H9 (cell line): ENCODE measurements around the gene RNU5B-1. TPM values are rescaled to one million over a fixed set of nuclear protein-coding genes. Genes with fewer than 3 reads are reported as not detected.

Source experiments
- DNase-seq: peaks from one replicate; pipeline ENCODE4 v3.0.0-alpha.2; 2017
- H2AFZ ChIP-seq: one replicate; pipeline ENCODE4 v1.6.1; 2013; ENCODE audit warnings: mild to moderate bottlenecking, low read length, control low read depth, moderate library complexity
- H2AK5ac ChIP-seq: 2 replicates; pipeline ENCODE4 v1.6.1; 2013; ENCODE audit warnings: low read length, control low read depth, mixed read lengths; ENCODE audit not compliant: insufficient read length
- H2BK120ac ChIP-seq: one replicate; pipeline ENCODE4 v1.6.1; 2013; ENCODE audit warnings: low read depth, mild to moderate bottlenecking, low read length, control low read depth, inconsistent platforms; ENCODE audit not compliant: poor library complexity, severe bottlenecking
- H2BK12ac ChIP-seq: 2 replicates; pipeline ENCODE4 v1.6.1; 2013; ENCODE audit warnings: low read length, control low read depth, mixed read lengths, low read depth; ENCODE audit not compliant: insufficient read length
- H2BK15ac ChIP-seq: 2 replicates; pipeline ENCODE4 v1.6.1; 2013; ENCODE audit warnings: low read depth, low read length, control low read depth
- H2BK20ac ChIP-seq: one replicate; pipeline ENCODE4 v1.6.1; 2013; ENCODE audit warnings: low read depth, mild to moderate bottlenecking, low read length, control low read depth, inconsistent platforms; ENCODE audit not compliant: poor library complexity, severe bottlenecking
- H2BK5ac ChIP-seq: 2 replicates; pipeline ENCODE4 v1.6.1; 2013; ENCODE audit warnings: low read length, control low read depth, mixed read lengths; ENCODE audit not compliant: insufficient read length
- H3K14ac ChIP-seq: 2 replicates; pipeline ENCODE4 v1.6.1; 2013; ENCODE audit warnings: low read length, control low read depth; ENCODE audit not compliant: insufficient read depth
- H3K18ac ChIP-seq: 2 replicates; pipeline ENCODE4 v1.6.1; 2013; ENCODE audit warnings: low read depth, mild to moderate bottlenecking, mixed read lengths, low read length, control low read depth; ENCODE audit not compliant: insufficient read length
- H3K23ac ChIP-seq: 2 replicates; pipeline ENCODE4 v1.6.1; 2013; ENCODE audit warnings: low read length, control low read depth, mixed read lengths, low read depth; ENCODE audit not compliant: insufficient read length
- H3K23me2 ChIP-seq: 2 replicates; pipeline ENCODE4 v1.6.1; 2013; ENCODE audit warnings: low read depth, mild to moderate bottlenecking, mixed read lengths, low read length, control low read depth; ENCODE audit not compliant: insufficient read length, poor library complexity, severe bottlenecking
- H3K27ac ChIP-seq: 2 replicates; pipeline ENCODE4 v1.5.1; 2013; ENCODE audit warnings: low read length, control low read depth, mixed read lengths, low read depth; ENCODE audit not compliant: insufficient read length
- H3K27me3 ChIP-seq: 2 replicates; pipeline ENCODE4 v1.6.1; 2013; ENCODE audit warnings: low read length, control low read depth, inconsistent platforms; ENCODE audit not compliant: insufficient read depth
- H3K4ac ChIP-seq: 2 replicates; pipeline ENCODE4 v1.6.1; 2013; ENCODE audit warnings: low read depth, mild to moderate bottlenecking, control low read depth, inconsistent platforms, low read length, moderate library complexity
- H3K4me1 ChIP-seq: 2 replicates; pipeline ENCODE4 v1.6.1; 2013; ENCODE audit warnings: low read length, control low read depth, inconsistent platforms; ENCODE audit not compliant: insufficient read depth
- H3K4me2 ChIP-seq: 2 replicates; pipeline ENCODE4 v1.6.1; 2013; ENCODE audit warnings: low read length, control low read depth, mixed read lengths; ENCODE audit not compliant: insufficient read length, insufficient read depth
- H3K56ac ChIP-seq: 2 replicates; pipeline ENCODE4 v1.6.1; 2013; ENCODE audit warnings: low read depth, mild to moderate bottlenecking, mixed read lengths, low read length, control low read depth; ENCODE audit not compliant: insufficient read length
- H3K79me1 ChIP-seq: 2 replicates; pipeline ENCODE4 v1.6.1; 2013; ENCODE audit warnings: low read depth, mild to moderate bottlenecking, moderate library complexity, low read length, control low read depth, inconsistent platforms; ENCODE audit not compliant: insufficient read depth, poor library complexity, severe bottlenecking
- H3K79me2 ChIP-seq: 2 replicates; pipeline ENCODE4 v1.6.1; 2013; ENCODE audit warnings: low read length, control low read depth, inconsistent platforms; ENCODE audit not compliant: insufficient read depth
- H3K9ac ChIP-seq: 2 replicates; pipeline ENCODE4 v1.6.1; 2013; ENCODE audit warnings: low read length, control low read depth, mixed read lengths; ENCODE audit not compliant: insufficient read length; ENCODE audit errors: extremely low read depth
- H3K9me3 ChIP-seq: one replicate; pipeline ENCODE4 v1.6.1; 2013; ENCODE audit warnings: low read depth, low read length, inconsistent platforms; ENCODE audit not compliant: control insufficient read depth
- H3T11ph ChIP-seq: one replicate; pipeline ENCODE4 v1.6.1; 2013; ENCODE audit warnings: mild to moderate bottlenecking, low read length, control low read depth, inconsistent platforms
- H4K20me1 ChIP-seq: one replicate; pipeline ENCODE4 v1.6.1; 2013; ENCODE audit not compliant: control insufficient read depth, insufficient read length, insufficient read depth
- H4K5ac ChIP-seq: 2 replicates; pipeline ENCODE4 v1.6.1; 2013; ENCODE audit warnings: low read depth, mild to moderate bottlenecking, mixed read lengths, low read length, control low read depth; ENCODE audit not compliant: insufficient read length
- H4K8ac ChIP-seq: replicated peaks from 2 replicates; pipeline ENCODE4 v1.6.1; 2013; ENCODE audit warnings: low read length, control low read depth, mixed read lengths, low read depth; ENCODE audit not compliant: insufficient read length
- H4K91ac ChIP-seq: 2 replicates; pipeline ENCODE4 v1.6.1; 2013; ENCODE audit warnings: low read depth, mild to moderate bottlenecking, moderate library complexity, mixed read lengths, low read length, control low read depth; ENCODE audit not compliant: insufficient read length
- H3K27ac Mint-ChIP-seq, 3 experiments: 2 replicates in 2 of 3; 3 replicates in 1 of 3; pipeline ENCODE4 v1.8.0; 2020 to 2021; ENCODE audit warnings: mixed read lengths in 3 of 3, mild to moderate bottlenecking in 1 of 3, moderate library complexity in 1 of 3
- H3K27me3 Mint-ChIP-seq: 2 replicates; pipeline ENCODE4 v1.8.0; 2021; ENCODE audit warnings: low read depth, mild to moderate bottlenecking, moderate library complexity, mixed read lengths
- H3K36me3 Mint-ChIP-seq, 3 experiments: 2 replicates in 2 of 3; 3 replicates in 1 of 3; pipeline ENCODE4 v1.8.0; 2020 to 2021; ENCODE audit warnings: low read depth in 3 of 3, mixed read lengths in 3 of 3; ENCODE audit not compliant: insufficient read depth in 1 of 3
- H3K4me1 Mint-ChIP-seq, 2 experiments: 2 replicates each; pipeline ENCODE4 v1.8.0; 2020; ENCODE audit warnings: mixed read lengths in 2 of 2
- H3K4me3 Mint-ChIP-seq, 2 experiments: 2 replicates in 1 of 2; 3 replicates in 1 of 2; pipeline ENCODE4 v1.8.0; 2020 to 2021; ENCODE audit warnings: mild to moderate bottlenecking in 2 of 2, mixed read lengths in 2 of 2, moderate library complexity in 1 of 2
- H3K9me3 Mint-ChIP-seq, 2 experiments: 2 replicates in 1 of 2; 3 replicates in 1 of 2; pipeline ENCODE4 v1.8.0; 2020; ENCODE audit warnings: mild to moderate bottlenecking in 2 of 2, mixed read lengths in 2 of 2, moderate library complexity in 1 of 2
- WGBS: extraction: QIAGEN DNeasy Blood & Tissue Kit; methylation state at CpG from one replicate; pipeline ENCODE4 v1.1.7; 2013; ENCODE audit warnings: missing lambda C conversion rate, low lambda C conversion rate, mixed read lengths; ENCODE audit not compliant: insufficient read length; ENCODE audit errors: extremely low coverage; 5-methylcytosine and 5-hydroxymethylcytosine counted together
- total RNA-seq: library from RNA; stranded (reverse); gene quantifications from 2 replicates; pipeline ENCODE4 v1.2.1, GENCODE V29; 2021
- TF ChIP-seq, protein P1 (sequence below): fragments of 200-600 bp; sonication (generic); conservative IDR thresholded peaks from 3 replicates; pipeline ENCODE4 v1.8.0; 2021; ENCODE audit warnings: antibody characterized with exemption, mild to moderate bottlenecking

RNU5B-1 gene
- total RNA-seq, 1 experiment from 2014 or later = not detected

DNA sequence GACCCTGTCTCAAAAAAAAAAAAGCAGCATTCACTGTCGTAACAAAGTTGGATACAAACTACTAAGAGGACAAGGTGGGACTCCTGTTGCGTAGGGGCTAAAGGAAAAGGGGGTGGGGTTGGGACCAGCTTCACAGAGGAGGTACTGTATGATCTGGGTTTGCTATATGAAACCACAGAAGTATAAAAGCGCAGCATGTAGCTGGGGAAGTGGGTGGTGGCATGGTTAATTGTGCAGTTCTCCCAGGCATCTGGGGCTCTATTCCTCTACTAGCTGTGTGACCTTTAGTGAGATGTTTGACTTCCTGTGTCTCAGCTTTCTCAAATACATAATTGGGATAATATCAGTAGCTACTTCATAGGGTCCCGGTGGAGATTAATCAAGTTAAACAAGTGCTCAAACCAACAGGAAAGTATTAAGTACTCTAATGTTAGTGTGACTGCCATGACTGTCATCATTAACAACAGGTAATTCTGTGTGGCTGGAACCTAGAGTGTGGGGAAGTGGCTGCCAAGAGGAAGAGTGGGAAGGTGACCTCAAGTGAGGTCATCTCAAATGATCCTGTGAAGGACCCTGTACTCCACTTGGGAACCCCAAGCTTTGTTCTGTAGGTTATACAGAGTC, 29.3 kb upstream of the RNU5B-1 start:
- no peaks in the 10 kb centered on the region for H3K27me3 Mint-ChIP-seq
- WGBS = no CpG with 5 or more reads among the region's 4 CpGs

More for the DNA sequence above, 29.3 kb upstream of the RNU5B-1 start:
- Histone ChIP-seq H3K4me2 (no peak overlapping the region), H3K9ac (no peak overlapping the region), H3K4me1 (peaks cover 3% of the 10 kb centered on the region; the same call in 1 of the 2 replicates), H4K5ac (no peak overlapping the region), H3K79me2 (no peaks in the 10 kb centered on the region), H2AK5ac (no peak overlapping the region), H4K8ac (no peak overlapping the region), H3K23ac (no peak overlapping the region), H3K4ac (no peak overlapping the region), H3K23me2 (no peaks in the 10 kb centered on the region), H2BK15ac (no peak overlapping the region), H3K14ac (no peak overlapping the region), H3K27ac (no peak overlapping the region), H3K56ac (no peak overlapping the region), H2BK120ac (no peak overlapping the region), H2BK12ac (no peak overlapping the region), H3K27me3 (no peaks in the 10 kb centered on the region), H4K91ac (no peak overlapping the region), H2BK20ac (no peak overlapping the region), H3K9me3 (no peaks in the 10 kb centered on the region), H3K79me1 (no peaks in the 10 kb centered on the region), H2AFZ (no peak overlapping the region), H3K18ac (no peak overlapping the region), H4K20me1 (no peaks in the 10 kb centered on the region), H3T11ph (no peak overlapping the region), H2BK5ac (no peak overlapping the region)
- H3K4me3 Mint-ChIP-seq = no peak overlapping the region
- no peak overlapping the region; a peak in 1 of 7 replicates for H3K27ac Mint-ChIP-seq
- peaks cover 5 to 8% of the 10 kb centered on the region in 2 experiments; a peak in 3 of 4 replicates for H3K4me1 Mint-ChIP-seq
- H3K9me3 Mint-ChIP-seq = no peaks in the 10 kb centered on the region
- no peaks in the 10 kb centered on the region; a peak in 1 of 7 replicates for H3K36me3 Mint-ChIP-seq
- TF ChIP-seq, protein P1, sequence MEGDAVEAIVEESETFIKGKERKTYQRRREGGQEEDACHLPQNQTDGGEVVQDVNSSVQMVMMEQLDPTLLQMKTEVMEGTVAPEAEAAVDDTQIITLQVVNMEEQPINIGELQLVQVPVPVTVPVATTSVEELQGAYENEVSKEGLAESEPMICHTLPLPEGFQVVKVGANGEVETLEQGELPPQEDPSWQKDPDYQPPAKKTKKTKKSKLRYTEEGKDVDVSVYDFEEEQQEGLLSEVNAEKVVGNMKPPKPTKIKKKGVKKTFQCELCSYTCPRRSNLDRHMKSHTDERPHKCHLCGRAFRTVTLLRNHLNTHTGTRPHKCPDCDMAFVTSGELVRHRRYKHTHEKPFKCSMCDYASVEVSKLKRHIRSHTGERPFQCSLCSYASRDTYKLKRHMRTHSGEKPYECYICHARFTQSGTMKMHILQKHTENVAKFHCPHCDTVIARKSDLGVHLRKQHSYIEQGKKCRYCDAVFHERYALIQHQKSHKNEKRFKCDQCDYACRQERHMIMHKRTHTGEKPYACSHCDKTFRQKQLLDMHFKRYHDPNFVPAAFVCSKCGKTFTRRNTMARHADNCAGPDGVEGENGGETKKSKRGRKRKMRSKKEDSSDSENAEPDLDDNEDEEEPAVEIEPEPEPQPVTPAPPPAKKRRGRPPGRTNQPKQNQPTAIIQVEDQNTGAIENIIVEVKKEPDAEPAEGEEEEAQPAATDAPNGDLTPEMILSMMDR = no peak
- no peak for DNase-seq
